Subcutaneous adipose tissue (tissue), 4 donors: ENCODE measurements around the gene CORO2A. TPM values are rescaled to one million over a fixed set of nuclear protein-coding genes. Genes with fewer than 3 reads are reported as not detected.

ENCODE experiments used
- total RNA-seq, 4 donors: library from RNA; depleted of rRNA; stranded (reverse); fragments of >200 nt; gene quantifications; one replicate each; pipeline ENCODE4 v1.1.0, GENCODE V29; 2016
- TF ChIP-seq, protein P1 (sequence below): fragments of 450-650 bp; IDR thresholded peaks from one replicate; pipeline ENCODE4 v1.5.1; 2016; ENCODE audit warnings: low read depth, mild to moderate bottlenecking, control low read depth, antibody characterized with exemption, moderate library complexity

The CORO2A gene
- total RNA-seq, 4 donors from 2014 or later = 0.82 to 10.4 (median 2.0) TPM

DNA sequence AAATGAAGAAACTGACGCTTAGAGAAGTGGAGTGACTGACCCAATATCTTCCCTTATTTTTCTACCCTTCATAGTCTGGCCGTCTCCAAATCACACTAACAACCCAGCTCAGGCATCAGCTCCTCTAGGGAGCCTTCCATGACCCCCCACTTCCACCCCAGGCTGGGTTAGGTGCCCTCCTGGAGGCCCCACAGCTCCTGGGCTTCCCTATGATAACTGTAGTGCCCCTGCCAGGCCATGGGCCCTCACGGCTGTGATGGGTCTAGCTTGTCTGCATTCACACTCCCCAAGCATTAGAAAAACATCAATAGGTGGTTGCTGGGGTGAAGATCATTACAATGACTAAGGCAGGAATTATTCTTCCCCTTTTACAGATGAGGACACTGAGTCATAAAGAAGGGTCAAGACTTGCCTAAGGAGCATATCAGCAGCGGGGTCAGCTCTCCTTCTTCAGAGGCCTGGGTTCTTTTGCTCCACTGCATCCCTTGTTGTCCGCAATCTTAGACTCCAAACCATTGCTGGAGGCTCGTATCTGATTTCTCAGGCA lies 7.3 kb downstream of the CORO2A start:
- TF ChIP-seq, protein P1, sequence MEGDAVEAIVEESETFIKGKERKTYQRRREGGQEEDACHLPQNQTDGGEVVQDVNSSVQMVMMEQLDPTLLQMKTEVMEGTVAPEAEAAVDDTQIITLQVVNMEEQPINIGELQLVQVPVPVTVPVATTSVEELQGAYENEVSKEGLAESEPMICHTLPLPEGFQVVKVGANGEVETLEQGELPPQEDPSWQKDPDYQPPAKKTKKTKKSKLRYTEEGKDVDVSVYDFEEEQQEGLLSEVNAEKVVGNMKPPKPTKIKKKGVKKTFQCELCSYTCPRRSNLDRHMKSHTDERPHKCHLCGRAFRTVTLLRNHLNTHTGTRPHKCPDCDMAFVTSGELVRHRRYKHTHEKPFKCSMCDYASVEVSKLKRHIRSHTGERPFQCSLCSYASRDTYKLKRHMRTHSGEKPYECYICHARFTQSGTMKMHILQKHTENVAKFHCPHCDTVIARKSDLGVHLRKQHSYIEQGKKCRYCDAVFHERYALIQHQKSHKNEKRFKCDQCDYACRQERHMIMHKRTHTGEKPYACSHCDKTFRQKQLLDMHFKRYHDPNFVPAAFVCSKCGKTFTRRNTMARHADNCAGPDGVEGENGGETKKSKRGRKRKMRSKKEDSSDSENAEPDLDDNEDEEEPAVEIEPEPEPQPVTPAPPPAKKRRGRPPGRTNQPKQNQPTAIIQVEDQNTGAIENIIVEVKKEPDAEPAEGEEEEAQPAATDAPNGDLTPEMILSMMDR = no peak

DNA sequence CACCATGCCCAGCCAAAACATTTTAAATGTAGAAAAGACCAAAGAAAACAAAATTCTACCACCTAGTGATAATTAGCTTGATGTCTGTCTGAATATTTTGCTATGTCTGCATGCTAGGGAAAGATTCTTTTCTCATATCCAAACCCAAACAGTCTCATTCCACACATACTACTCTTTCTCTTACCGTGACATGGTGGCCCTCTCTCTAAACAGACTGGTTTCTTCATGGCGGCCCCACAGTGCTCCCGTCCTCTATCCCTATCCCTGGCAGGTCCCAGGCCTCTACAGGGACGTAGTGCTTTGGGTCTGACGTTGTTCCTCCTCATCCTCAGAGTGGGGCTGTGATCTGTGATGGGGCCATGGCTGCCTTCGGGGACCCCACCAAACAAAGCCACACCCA lies 8.1 kb downstream of the CORO2A start:
- TF ChIP-seq, protein P1 = no peak

DNA sequence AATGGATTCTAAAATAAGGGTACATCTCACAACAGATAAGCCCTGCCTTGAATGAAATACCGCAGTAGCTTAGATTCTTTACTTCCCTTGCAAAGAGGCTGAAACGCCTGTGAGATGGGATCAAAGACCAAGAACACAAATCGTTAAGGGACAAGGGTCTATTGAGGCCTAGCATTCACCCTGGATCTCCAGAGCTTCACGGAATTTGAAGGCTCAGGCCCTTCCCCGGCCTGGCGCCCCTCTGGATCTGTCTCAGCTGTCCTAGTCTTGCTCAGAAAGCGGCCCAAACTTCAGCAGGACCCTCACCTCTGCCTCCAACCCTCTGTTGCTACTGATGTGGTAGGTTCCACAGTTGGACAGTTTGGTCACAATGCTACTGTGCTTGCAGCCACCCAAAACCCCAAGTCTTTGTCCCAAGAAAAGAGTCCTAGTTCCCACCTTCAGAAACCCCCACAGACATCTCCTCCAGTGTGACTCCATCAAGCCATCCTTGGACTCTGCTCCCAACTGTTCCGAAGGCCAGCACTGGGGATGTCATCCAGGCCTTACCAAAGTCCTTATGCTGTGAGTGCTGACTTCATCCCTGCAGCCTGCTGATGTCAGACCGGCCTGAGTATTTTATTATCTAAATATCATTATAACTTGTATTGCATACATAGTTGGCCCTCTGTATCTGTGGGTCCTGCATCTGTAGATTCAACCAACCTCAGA lies 9.4 kb downstream of the CORO2A start:
- TF ChIP-seq, protein P1 = no peak

DNA sequence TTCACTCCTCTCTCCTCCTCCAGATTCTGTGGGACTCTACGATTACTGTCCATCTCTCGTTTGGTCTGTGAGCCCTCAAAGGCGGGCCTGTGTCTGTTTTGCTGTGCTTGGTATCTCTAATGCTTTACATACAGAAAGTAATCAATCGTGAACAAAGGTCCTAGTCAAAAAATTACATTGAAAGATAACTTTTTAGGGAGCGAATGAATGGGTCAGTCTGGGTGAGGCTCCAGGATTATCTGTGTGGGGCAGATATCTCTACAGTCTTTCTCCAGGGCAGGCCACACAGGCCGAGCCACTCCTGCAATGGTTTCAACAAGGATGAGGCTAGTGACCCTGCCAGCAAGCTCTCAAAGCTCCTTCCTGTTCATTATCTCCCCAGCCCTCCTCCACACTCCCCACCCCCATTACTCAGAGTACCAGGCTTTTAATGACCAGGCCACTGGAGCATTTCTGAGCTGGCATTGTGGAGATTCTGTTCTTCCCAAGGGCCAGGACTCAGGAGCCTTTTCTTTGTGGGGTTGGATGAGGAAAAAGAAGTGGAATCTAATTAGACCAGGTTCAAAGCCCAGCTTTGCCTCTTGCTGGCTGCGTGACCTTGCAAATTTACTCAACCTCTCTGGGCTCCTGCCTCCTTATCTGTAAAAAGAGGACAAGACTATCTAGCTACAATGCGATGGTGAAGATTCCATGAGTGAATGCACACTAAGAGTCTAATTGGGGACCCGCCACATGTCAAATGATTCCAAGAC lies 10.2 kb downstream of the CORO2A start:
- TF ChIP-seq, protein P1 = no peak

DNA sequence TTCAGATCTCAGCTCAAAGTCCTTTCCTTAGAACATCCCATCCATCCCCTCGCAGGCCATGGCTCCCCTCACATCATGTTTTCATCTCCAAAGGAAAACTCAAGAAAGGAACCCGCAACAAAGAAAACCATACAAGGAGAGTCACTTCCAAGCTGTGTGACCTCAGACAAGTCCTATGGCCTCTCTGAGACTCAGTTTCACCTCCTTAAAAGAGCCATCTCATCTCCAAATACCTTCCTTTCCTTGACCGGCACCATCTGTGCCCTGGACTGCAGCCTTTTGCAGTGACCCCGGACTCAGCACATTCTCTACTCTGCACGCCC lies 10.7 kb downstream of the CORO2A start:
- TF ChIP-seq, protein P1 = no peak

DNA sequence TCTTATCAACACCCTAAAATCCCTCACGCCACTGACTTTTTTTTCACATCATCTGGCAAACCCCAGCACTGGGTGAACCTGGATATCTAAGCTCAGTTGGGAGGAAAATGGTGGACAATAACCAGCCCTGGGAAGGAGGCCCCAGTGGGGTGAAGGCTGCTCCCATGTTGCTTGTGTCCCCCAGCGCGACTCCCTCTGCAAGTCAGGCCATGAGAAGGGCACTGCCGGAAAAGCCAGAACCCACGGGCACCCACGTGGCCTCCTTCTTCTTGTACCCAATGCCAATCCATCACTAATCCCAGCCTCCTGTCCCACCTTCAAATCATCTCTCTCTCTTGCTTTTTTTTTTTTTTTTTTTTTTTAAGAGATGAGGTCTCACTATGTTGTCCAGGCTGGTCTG lies 11.4 kb downstream of the CORO2A start:
- TF ChIP-seq, protein P1 = no peak
